Measurements from ENCODE around the gene HS3ST1. TPM values are rescaled to one million over a fixed set of nuclear protein-coding genes. Genes with fewer than 3 reads are reported as not detected.
"Not testable (repeated sequence)": the region's sequence is repeated elsewhere in the genome, so short reads cannot be mapped to it uniquely, and the experiment has no call there.

The HS3ST1 gene
- total RNA-seq, 1 donor from 2014 or later, result 0.27 TPM

- Mint-ChIP-seq H3K4me1 (ENCODE audit: unreplicated experiment) (no peaks in the 10 kb centered on the region), H3K36me3 (ENCODE audit: unreplicated experiment) (no peaks in the 10 kb centered on the region), H3K27ac (ENCODE audit: unreplicated experiment) (no peak overlapping the region), H3K9me3 (ENCODE audit: unreplicated experiment) (peaks cover 4% of the 10 kb centered on the region), H3K4me3 (ENCODE audit: unreplicated experiment) (no peak overlapping the region), H3K27me3 (ENCODE audit: unreplicated experiment) (no peaks in the 10 kb centered on the region)
- DNase-seq (ENCODE audit: extremely low spot score, unreplicated experiment), result no peak
- TF ChIP-seq CTCF (IDR thresholded peaks at IDR 0.05), result no peak
Measured at GRCh38 chr4:11397819-11398610, 30.7 kb downstream of the HS3ST1 start.

GRCh38 chr4:11397146-11397545 is 31.5 kb downstream of the HS3ST1 start:
- Mint-ChIP-seq H3K36me3 (ENCODE audit: unreplicated experiment) (no peaks in the 10 kb centered on the region), H3K4me1 (ENCODE audit: unreplicated experiment) (no peaks in the 10 kb centered on the region), H3K9me3 (ENCODE audit: unreplicated experiment) (peaks cover 4% of the 10 kb centered on the region), H3K4me3 (ENCODE audit: unreplicated experiment) (no peak overlapping the region), H3K27ac (ENCODE audit: unreplicated experiment) (no peak overlapping the region), H3K27me3 (ENCODE audit: unreplicated experiment) (no peaks in the 10 kb centered on the region)
- TF ChIP-seq CTCF (IDR thresholded peaks at IDR 0.05), result no peak
- DNase-seq (ENCODE audit: extremely low spot score, unreplicated experiment), result no peak

- no peaks in the 10 kb centered on the region for H3K27me3 Mint-ChIP-seq (ENCODE audit: unreplicated experiment)
- DNase-seq (ENCODE audit: extremely low spot score, unreplicated experiment), result no peak
- no peak overlapping the region for H3K27ac Mint-ChIP-seq (ENCODE audit: unreplicated experiment)
- peaks cover 27% of the 10 kb centered on the region for H3K9me3 Mint-ChIP-seq (ENCODE audit: unreplicated experiment)
- no peak for TF ChIP-seq CTCF (IDR thresholded peaks at IDR 0.05)
- no peak overlapping the region for H3K4me3 Mint-ChIP-seq (ENCODE audit: unreplicated experiment)
- no peaks in the 10 kb centered on the region for H3K36me3 Mint-ChIP-seq (ENCODE audit: unreplicated experiment)
- no peaks in the 10 kb centered on the region for H3K4me1 Mint-ChIP-seq (ENCODE audit: unreplicated experiment)
Measured at GRCh38 chr4:11393551-11393950, 35.1 kb downstream of the HS3ST1 start.

- not testable (repeated sequence) for H3K36me3 Mint-ChIP-seq (ENCODE audit: unreplicated experiment); DNase-seq (ENCODE audit: extremely low spot score, unreplicated experiment); H3K4me1 Mint-ChIP-seq (ENCODE audit: unreplicated experiment); H3K4me3 Mint-ChIP-seq (ENCODE audit: unreplicated experiment); H3K27ac Mint-ChIP-seq (ENCODE audit: unreplicated experiment); H3K27me3 Mint-ChIP-seq (ENCODE audit: unreplicated experiment)
- peaks cover 23% of the 10 kb centered on the region for H3K9me3 Mint-ChIP-seq (ENCODE audit: unreplicated experiment)
Measured at GRCh38 chr4:11384072-11384471, 44.6 kb downstream of the HS3ST1 start.

- peaks cover 9% of the 10 kb centered on the region for H3K9me3 Mint-ChIP-seq (ENCODE audit: unreplicated experiment)
- no peaks in the 10 kb centered on the region for H3K27me3 Mint-ChIP-seq (ENCODE audit: unreplicated experiment)
- H3K4me3 Mint-ChIP-seq (ENCODE audit: unreplicated experiment), result no peak overlapping the region
Measured at GRCh38 chr4:11376571-11376970, 52.1 kb downstream of the HS3ST1 start.

More at GRCh38 chr4:11376571-11376970, 52.1 kb downstream of the HS3ST1 start:
- Mint-ChIP-seq H3K4me1 (ENCODE audit: unreplicated experiment) (no peaks in the 10 kb centered on the region), H3K27ac (ENCODE audit: unreplicated experiment) (no peak overlapping the region), H3K36me3 (ENCODE audit: unreplicated experiment) (no peaks in the 10 kb centered on the region)
- no peak for DNase-seq (ENCODE audit: extremely low spot score, unreplicated experiment)
- TF ChIP-seq CTCF (IDR thresholded peaks at IDR 0.05), result no peak
